ENCODE data around the gene TEP1.
"Not testable (repeated sequence)": the region's sequence is repeated elsewhere in the genome, so short reads cannot be mapped to it uniquely, and the experiment has no call there.

TEP1 gene

GRCh38 chr14:20412876-20413743 is at the start of gene TEP1:
TEP1 (minus strand) TSS chr14:20413501; CDS start chr14:20408439, 5,062 bp downstream.
- peak; percentile 71 for DNase-seq (ENCODE audit: low read depth)

- DNase-seq (ENCODE audit: low read depth): peak; percentile 96
These were observed 48.2 kb upstream of the TEP1 start, which contains the start of gene PIP4P1 for GRCh38 chr14:20461225-20462141. PIP4P1 (minus strand) TSS chr14:20461434; CDS start chr14:20461325, 109 bp downstream.

GRCh38 chr14:20460458-20461224 is 47.3 kb upstream of the TEP1 start:
- DNase-seq (ENCODE audit: low read depth): peak; percentile 21

GRCh38 chr14:20458031-20458789 is 44.9 kb upstream of the TEP1 start:
- DNase-seq (ENCODE audit: low read depth): no peak

- DNase-seq (ENCODE audit: low read depth): no peak
These were observed 43.7 kb upstream of the TEP1 start for GRCh38 chr14:20456971-20457370.

GRCh38 chr14:20455355-20456300 is 42.3 kb upstream of the TEP1 start:
- DNase-seq (ENCODE audit: low read depth): peak; percentile 16

GRCh38 chr14:20454516-20455354 is 41.4 kb upstream of the TEP1 start, which contains the start of the genes APEX1 and OSGEP:
APEX1 (plus strand) TSS chr14:20455226; CDS start chr14:20455646, 420 bp downstream.
OSGEP (minus strand) TSS chr14:20454812; CDS start chr14:20454683, 129 bp downstream.
- peak; percentile 93 for DNase-seq (ENCODE audit: low read depth)

GRCh38 chr14:20452831-20453230 is 39.5 kb upstream of the TEP1 start:
- not testable (repeated sequence) for DNase-seq (ENCODE audit: low read depth)

GRCh38 chr14:20446889-20447288 is 33.6 kb upstream of the TEP1 start:
- DNase-seq (ENCODE audit: low read depth): no peak

GRCh38 chr14:20443650-20444049 is 30.3 kb upstream of the TEP1 start:
- DNase-seq (ENCODE audit: low read depth): not testable (repeated sequence)

GRCh38 chr14:20441461-20441860 is 28.2 kb upstream of the TEP1 start:
- no peak for DNase-seq (ENCODE audit: low read depth)

GRCh38 chr14:20440882-20441281 is 27.6 kb upstream of the TEP1 start:
- no peak for DNase-seq (ENCODE audit: low read depth)

- no peak for DNase-seq (ENCODE audit: low read depth)
These were observed 27.2 kb upstream of the TEP1 start for GRCh38 chr14:20440465-20440864.

- no peak for DNase-seq (ENCODE audit: low read depth)
These were observed 25.4 kb upstream of the TEP1 start for GRCh38 chr14:20438664-20439063.

- DNase-seq (ENCODE audit: low read depth): no peak
These were observed 23.1 kb upstream of the TEP1 start for GRCh38 chr14:20436363-20436755.

GRCh38 chr14:20435582-20436362 is 22.5 kb upstream of the TEP1 start, which contains the start of gene KLHL33:
KLHL33 (minus strand) TSS chr14:20436166; CDS start chr14:20435811, 355 bp downstream.
- DNase-seq (ENCODE audit: low read depth): no peak

GRCh38 chr14:20434701-20435581 is 21.6 kb upstream of the TEP1 start:
- no peak for DNase-seq (ENCODE audit: low read depth)
